Adrenal gland (tissue), 12 donors: ENCODE data around the gene TRMT2A. TPM values are rescaled to one million over a fixed set of nuclear protein-coding genes. Genes with fewer than 3 reads are reported as not detected.

Experiments used
- DNase-seq, 7 donors: peaks; one replicate each; pipeline ENCODE4 v3.0.0-alpha.2; 2019 to 2020
- H3K27ac ChIP-seq, 5 donors: fragments of 200-600 bp; sonication (generic) in 4 of 5; 1 replicate in 3 of 5; 2 replicates in 2 of 5; pipeline versions ENCODE4 v1.5.1 to v1.8.0; 2016 to 2020; ENCODE audit warnings: mild to moderate bottlenecking in 1 of 5
- H3K27me3 ChIP-seq: fragments of 200-600 bp; 2 replicates; pipeline ENCODE4 v1.8.0; 2021
- H3K36me3 ChIP-seq, 2 donors: fragments of 200-600 bp; replicated peaks in 1 of 2; 1 replicate in 1 of 2; 2 replicates in 1 of 2; pipeline versions ENCODE4 v1.5.1 to v1.8.0; 2018 to 2022
- H3K4me1 ChIP-seq, 2 donors: fragments of 200-600 bp; replicated peaks in 1 of 2; 1 replicate in 1 of 2; 2 replicates in 1 of 2; pipeline versions ENCODE4 v1.5.1 to v1.8.0; 2018 to 2021
- H3K4me3 ChIP-seq, 4 donors: fragments of 200-600 bp; sonication (generic) in 3 of 4; one replicate each; pipeline ENCODE4 v1.5.1; 2016 to 2018
- H3K9me3 ChIP-seq, 3 donors: fragments of 200-600 bp; sonication (generic) in 1 of 3; replicated peaks in 1 of 3; 1 replicate in 2 of 3; 2 replicates in 1 of 3; pipeline versions ENCODE4 v1.5.1 to v1.8.0; 2016 to 2021
- CTCF ChIP-seq, 6 experiments: fragments of 450-650 bp in 4 of 6; fragments of 200-600 bp in 2 of 6; sonication (generic) in 1 of 6; IDR thresholded peaks; 1 replicate in 5 of 6; 2 replicates in 1 of 6; pipeline versions ENCODE4 v1.5.1 to v1.8.0; 2016 to 2021; ENCODE audit warnings: antibody characterized with exemption in 6 of 6, mild to moderate bottlenecking in 2 of 6, moderate library complexity in 1 of 6
- POLR2A ChIP-seq, 2 donors: fragments of 450-650 bp; IDR thresholded peaks; one replicate each; pipeline ENCODE4 v1.6.1; 2017; ENCODE audit warnings: antibody characterized with exemption in 2 of 2, mild to moderate bottlenecking in 2 of 2, moderate library complexity in 1 of 2
- WGBS, 4 donors: extraction: QIAGEN DNeasy Blood & Tissue Kit in 2 of 4; methylation state at CpG; one replicate each; pipeline versions ENCODE4 v1.1.5 to v1.1.7; 2013 to 2017; 5-methylcytosine and 5-hydroxymethylcytosine counted together
- intact Hi-C, 2 donors: fragments of 100-400 bp; cut with DNase I; formaldehyde crosslinking; loops; one replicate each; pipeline versions ENCODE4 v1.14.1 to v1.15.0; 2022 to 2023
- polyA plus RNA-seq, 3 donors: library from polyadenylated mRNA; stranded (reverse); fragments of 200-250 nt in 2 of 3; fragments of 350-450 nt in 1 of 3; fragmentation: Illumina TruSeq in 1 of 3; extraction: RNeasy Lipid Tissue Mini Kit (QIAGEN cat#74804) in 1 of 3; gene quantifications; one replicate each; pipeline ENCODE4 v1.2.3, GENCODE V29; 2013 to 2014
- total RNA-seq, 9 donors: library from RNA; depleted of rRNA in 4 of 9; stranded (reverse); fragments of >200 nt in 4 of 9; fragments of 120-200 nt in 1 of 9; fragmentation: NEBNext Ultra II Directional in 1 of 9; extraction: Animal tissue kit (Norgen Biotek cat#: 25700) in 1 of 9; gene quantifications; one replicate each; pipeline versions ENCODE4 v1.1.0 to v1.2.4, GENCODE V29; 2013 to 2023
- donor health status: healthy with polysubstance abuse.
- donor health status: Bipolar disorder and iron deficiency.
- donor health status: DM: yes; HTN: yes; CAD: no.
- donor health status: DM: no; HTN: no; CAD: no.
- donor health status: DM: no; HTN: no; CAD: no.
- donor health status: DM: yes; HTN: yes; CAD: no.

The TRMT2A gene
- total and polyA plus RNA-seq, 12 donors, result 22.4 to 283 (median 66.8) TPM

- no peak for TF ChIP-seq CTCF (IDR thresholded peaks at IDR 0.05)
- no peak for TF ChIP-seq POLR2A (IDR thresholded peaks at IDR 0.05)
- Histone ChIP-seq H3K36me3 (no peaks in the 10 kb centered on the region), H3K27me3 (no peaks in the 10 kb centered on the region), H3K4me1 (no peaks in the 10 kb centered on the region), H3K4me3 (no peak overlapping the region), H3K27ac (no peak overlapping the region), H3K9me3 (no peaks in the 10 kb centered on the region)
- 73 to 89% (median 75%) methylated on average over 8 to 14 of the region's 14 CpGs for WGBS, 4 donors
- intact Hi-C loops, result no loop called here
- no peak for DNase-seq
Observed at GRCh38 chr22:20147237-20147988, 30.4 kb upstream of the TRMT2A start.

- no peaks in the 10 kb centered on the region for H3K27me3 ChIP-seq
- H3K4me3 ChIP-seq, result no peak overlapping the region
- H3K4me1 ChIP-seq, result no peaks in the 10 kb centered on the region
- H3K36me3 ChIP-seq, result no peaks in the 10 kb centered on the region
- TF ChIP-seq POLR2A (IDR thresholded peaks at IDR 0.05), result no peak
- no peak for TF ChIP-seq CTCF (IDR thresholded peaks at IDR 0.05)
- 67 to 81% (median 78%) methylated on average over 3 to 22 of the region's 22 CpGs for WGBS, 4 donors
- no peaks in the 10 kb centered on the region for H3K9me3 ChIP-seq
- intact Hi-C loops, result no loop called here
- no peak overlapping the region for H3K27ac ChIP-seq
- no peak for DNase-seq
Observed at GRCh38 chr22:20146777-20147176, 29.8 kb upstream of the TRMT2A start.

- Histone ChIP-seq H3K36me3 (no peaks in the 10 kb centered on the region), H3K27me3 (no peaks in the 10 kb centered on the region), H3K27ac (no peak overlapping the region), H3K4me3 (no peak overlapping the region), H3K4me1 (no peaks in the 10 kb centered on the region), H3K9me3 (no peaks in the 10 kb centered on the region)
- 88 to 97% (median 91%) methylated on average over 15 to 21 of the region's 21 CpGs for WGBS, 4 donors
- no peak for DNase-seq
- TF ChIP-seq CTCF (IDR thresholded peaks at IDR 0.05) (no peak), POLR2A (IDR thresholded peaks at IDR 0.05) (no peak)
- intact Hi-C loops, result no loop called here
Observed at GRCh38 chr22:20145832-20146223, 28.8 kb upstream of the TRMT2A start.

DNA sequence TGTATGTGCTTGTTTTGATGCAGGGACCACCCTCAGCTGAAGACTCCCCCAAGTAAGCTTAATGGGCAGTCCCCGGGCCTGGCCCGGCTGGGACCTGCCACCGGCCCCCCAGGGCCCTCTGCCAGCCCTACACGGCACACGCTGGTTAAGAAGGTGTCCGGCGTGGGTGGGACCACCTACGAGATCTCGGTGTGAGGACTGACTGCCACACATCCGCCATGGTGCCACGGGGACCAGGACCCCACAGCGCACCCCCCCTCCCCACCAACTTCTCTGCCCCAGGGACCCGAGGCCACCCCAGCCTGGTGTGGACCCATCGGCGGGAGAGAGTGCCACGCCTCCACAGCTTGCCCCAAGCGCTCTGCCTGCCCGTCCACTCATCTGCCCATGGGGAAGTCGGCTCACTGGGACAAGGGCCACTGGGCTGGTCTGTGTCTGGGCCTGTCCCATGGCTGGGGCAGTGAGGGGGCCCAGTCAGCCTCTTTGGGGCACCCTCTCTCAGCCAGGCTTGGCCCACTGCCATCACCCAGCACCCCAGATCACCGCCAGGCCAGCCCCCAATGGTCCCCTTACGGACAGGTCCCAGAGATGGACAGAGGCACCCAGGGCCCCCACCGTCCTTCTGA is 28.3 kb upstream of the TRMT2A start:
- no peak overlapping the region for H3K4me3 ChIP-seq
- 90 to 95% (median 92%) methylated on average over 11 to 22 of the region's 22 CpGs for WGBS, 4 donors
- no peaks in the 10 kb centered on the region for H3K27me3 ChIP-seq
- no peak overlapping the region for H3K27ac ChIP-seq
- no peaks in the 10 kb centered on the region for H3K36me3 ChIP-seq
- no peak for DNase-seq
- no peaks in the 10 kb centered on the region for H3K4me1 ChIP-seq
- intact Hi-C loops, result no loop called here
- H3K9me3 ChIP-seq, result no peaks in the 10 kb centered on the region
- TF ChIP-seq CTCF (IDR thresholded peaks at IDR 0.05), result no peak
- no peak for TF ChIP-seq POLR2A (IDR thresholded peaks at IDR 0.05)
